Measurements from ENCODE around the gene RPL22L1.
"Not testable (repeated sequence)": the region's sequence is repeated elsewhere in the genome, so short reads cannot be mapped to it uniquely, and the experiment has no call there.

RPL22L1 gene

GRCh38 chr3:170878688-170879087, 8.7 kb upstream of the RPL22L1 start:
- not testable (repeated sequence) for DNase-seq (ENCODE audit: low read depth in 3 of 3, low spot score in 1 of 3)

- DNase-seq (ENCODE audit: low read depth in 3 of 3, low spot score in 1 of 3), result not testable (repeated sequence)
Measured at GRCh38 chr3:170877311-170877710, 7.3 kb upstream of the RPL22L1 start.

- DNase-seq (ENCODE audit: low read depth in 3 of 3, low spot score in 1 of 3), result no peak
Measured at GRCh38 chr3:170876537-170876936, 6.5 kb upstream of the RPL22L1 start.

- no peak for DNase-seq (ENCODE audit: low read depth in 3 of 3, low spot score in 1 of 3)
Measured at GRCh38 chr3:170869239-170869590, 780 bp downstream of the RPL22L1 start.

- no peak for DNase-seq (ENCODE audit: low read depth in 3 of 3, low spot score in 1 of 3)
Measured at GRCh38 chr3:170868577-170869238, 1.3 kb downstream of the RPL22L1 start.

GRCh38 chr3:170867143-170867937, 2.7 kb downstream of the RPL22L1 start:
- no peak for DNase-seq (ENCODE audit: low read depth in 3 of 3, low spot score in 1 of 3)

- no peak for DNase-seq (ENCODE audit: low read depth in 3 of 3, low spot score in 1 of 3)
Measured at GRCh38 chr3:170866499-170866898, 3.5 kb downstream of the RPL22L1 start.

- DNase-seq (ENCODE audit: low read depth in 3 of 3, low spot score in 1 of 3), result no peak
Measured at GRCh38 chr3:170865209-170866094, 4.5 kb downstream of the RPL22L1 start.

- DNase-seq (ENCODE audit: low read depth in 3 of 3, low spot score in 1 of 3), result no peak
Measured at GRCh38 chr3:170864525-170865208, 5.3 kb downstream of the RPL22L1 start.

GRCh38 chr3:170863816-170864215, 6.2 kb downstream of the RPL22L1 start:
- DNase-seq (ENCODE audit: low read depth in 3 of 3, low spot score in 1 of 3), result no peak

GRCh38 chr3:170862618-170863374, 7.2 kb downstream of the RPL22L1 start:
- no peak for DNase-seq (ENCODE audit: low read depth in 3 of 3, low spot score in 1 of 3)

- DNase-seq (ENCODE audit: low read depth in 3 of 3, low spot score in 1 of 3), result no peak
Measured at GRCh38 chr3:170858599-170858998, 11.4 kb downstream of the RPL22L1 start.

GRCh38 chr3:170852324-170852723, 17.7 kb downstream of the RPL22L1 start:
- DNase-seq (ENCODE audit: low read depth in 3 of 3, low spot score in 1 of 3), result no peak

GRCh38 chr3:170848292-170848917, 21.6 kb downstream of the RPL22L1 start:
- DNase-seq (ENCODE audit: low read depth in 3 of 3, low spot score in 1 of 3), result no peak

GRCh38 chr3:170844377-170844776, 25.6 kb downstream of the RPL22L1 start:
- no peak for DNase-seq (ENCODE audit: low read depth in 3 of 3, low spot score in 1 of 3)

GRCh38 chr3:170840291-170840859, 29.6 kb downstream of the RPL22L1 start:
- DNase-seq (ENCODE audit: low read depth in 3 of 3, low spot score in 1 of 3), result no peak

GRCh38 chr3:170839518-170840100, 30.4 kb downstream of the RPL22L1 start:
- no peak for DNase-seq (ENCODE audit: low read depth in 3 of 3, low spot score in 1 of 3)

- DNase-seq (ENCODE audit: low read depth in 3 of 3, low spot score in 1 of 3), result no peak
Measured at GRCh38 chr3:170836491-170836890, 33.5 kb downstream of the RPL22L1 start.

- DNase-seq (ENCODE audit: low read depth in 3 of 3, low spot score in 1 of 3), result no peak
Measured at GRCh38 chr3:170835336-170835735, 34.7 kb downstream of the RPL22L1 start.

Data from stimulated activated CD4-positive, alpha-beta T cell treated with anti-CD3 and anti-CD28 coated beads, TNF-alpha, amount 100 ng/mL, for 1 hour (primary cell).